ENCODE data around the gene E2F3. TPM values are rescaled to one million over a fixed set of nuclear protein-coding genes. Genes with fewer than 3 reads are reported as not detected.
"Not testable (repeated sequence)": the region's sequence is repeated elsewhere in the genome, so short reads cannot be mapped to it uniquely, and the experiment has no call there.

E2F3 gene
- total and polyA plus RNA-seq, 5 donors: 3.9 to 10.1 (median 7.0) TPM

GRCh38 chr6:20487669-20488375 lies 86.1 kb downstream of the E2F3 start:
- 91% methylated on average over 6 of the region's 6 CpGs for WGBS
- Histone ChIP-seq H3K27me3 (ENCODE audit: control insufficient read depth, insufficient read depth) (no peaks in the 10 kb centered on the region), H3K9me3 (ENCODE audit: control insufficient read depth, low read length) (no peaks in the 10 kb centered on the region), H3K27ac (ENCODE audit: low read length) (no peak overlapping the region), H3K4me1 (ENCODE audit: control insufficient read depth, insufficient read depth, low read length) (no peaks in the 10 kb centered on the region), H3K4me3 (ENCODE audit: low read length) (no peak overlapping the region)
- DNase-seq (no peak), ATAC-seq (no peak)
- intact Hi-C loops (cut with DNase I): no loop called here

DNA sequence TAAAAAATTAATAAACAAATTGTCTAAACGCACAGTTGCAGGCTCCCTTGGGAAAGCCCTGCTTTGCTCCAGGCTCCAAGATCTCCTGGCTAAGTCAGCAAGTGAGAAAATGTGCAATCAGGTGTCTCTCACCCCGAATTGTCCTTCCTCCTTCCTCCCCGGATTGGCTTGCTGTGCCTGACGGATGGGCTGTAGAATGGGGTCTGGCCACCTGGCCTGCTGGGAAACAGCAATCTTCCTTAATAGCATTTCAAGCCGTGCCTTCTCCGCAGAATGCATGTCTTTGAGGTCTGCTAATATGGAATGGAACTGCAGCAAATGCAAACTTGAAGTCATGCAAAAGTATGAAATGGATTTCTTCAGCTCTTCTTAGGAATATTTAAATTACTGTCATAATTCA lies 88.9 kb downstream of the E2F3 start:
- intact Hi-C loops (cut with DNase I): no loop called here
- H3K9me3 ChIP-seq (ENCODE audit: control insufficient read depth, low read length): no peaks in the 10 kb centered on the region
- no peak overlapping the region for H3K4me3 ChIP-seq (ENCODE audit: low read length)
- no peak overlapping the region for H3K27ac ChIP-seq (ENCODE audit: low read length)
- DNase-seq: no peak
- H3K27me3 ChIP-seq (ENCODE audit: control insufficient read depth, insufficient read depth): no peaks in the 10 kb centered on the region
- H3K4me1 ChIP-seq (ENCODE audit: control insufficient read depth, insufficient read depth, low read length): no peaks in the 10 kb centered on the region
- 95% methylated on average over 6 of the region's 6 CpGs for WGBS
- no peak for ATAC-seq

GRCh38 chr6:20492099-20492498 lies 90.4 kb downstream of the E2F3 start:
- intact Hi-C loops (cut with DNase I): no loop called here
- no peak for ATAC-seq

DNA sequence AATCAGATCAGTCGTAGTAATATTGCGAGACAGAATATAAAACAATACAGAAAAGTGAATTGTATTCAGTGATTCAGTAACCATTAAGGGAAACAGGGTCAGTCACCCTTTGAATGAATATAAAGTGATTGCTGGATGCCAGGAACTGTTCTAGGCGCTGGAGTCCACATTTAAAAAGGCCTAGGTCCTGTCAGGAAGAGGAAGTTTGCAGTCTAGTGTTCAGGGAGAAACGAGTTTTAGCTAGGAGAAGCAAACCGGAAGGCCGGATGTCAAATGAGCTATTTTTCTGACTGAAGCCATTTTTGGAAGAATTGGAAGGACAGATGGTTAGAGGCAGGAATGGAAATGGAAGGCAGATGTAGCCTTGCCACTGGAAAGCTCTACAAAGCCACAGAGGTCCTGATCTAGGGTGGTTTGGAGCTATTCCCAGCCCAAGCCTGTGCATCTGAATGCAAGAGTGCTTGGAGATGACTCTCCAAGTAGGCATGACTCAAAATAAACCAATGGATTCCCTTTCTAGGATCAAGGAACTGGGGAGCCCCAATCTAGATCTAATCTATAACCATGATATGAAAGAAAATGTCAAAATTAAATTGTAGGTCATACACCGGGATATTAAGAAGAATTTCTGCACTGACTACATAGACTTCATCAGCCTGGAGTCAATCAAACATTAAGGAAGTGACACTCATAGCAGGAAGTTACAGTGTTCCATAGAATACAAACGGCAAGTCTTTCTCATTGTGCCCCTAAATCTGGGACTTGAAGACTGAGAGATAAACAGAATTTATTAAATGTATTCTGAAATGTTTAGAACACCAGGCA lies 95.7 kb downstream of the E2F3 start:
- Histone ChIP-seq H3K4me1 (ENCODE audit: control insufficient read depth, insufficient read depth, low read length) (no peaks in the 10 kb centered on the region), H3K9me3 (ENCODE audit: control insufficient read depth, low read length) (no peaks in the 10 kb centered on the region), H3K27ac (ENCODE audit: low read length) (no peak overlapping the region), H3K27me3 (ENCODE audit: control insufficient read depth, insufficient read depth) (no peaks in the 10 kb centered on the region), H3K4me3 (ENCODE audit: low read length) (no peak overlapping the region)
- ATAC-seq (no peak), DNase-seq (no peak)
- intact Hi-C loops (cut with DNase I): no loop called here
- WGBS: 65% methylated on average over 8 of the region's 8 CpGs

More at GRCh38 chr6:20492099-20492498, 90.4 kb downstream of the E2F3 start:
- 94% methylated on average over 2 of the region's 2 CpGs for WGBS
- H3K9me3 ChIP-seq (ENCODE audit: control insufficient read depth, low read length): no peaks in the 10 kb centered on the region
- no peak overlapping the region for H3K27ac ChIP-seq (ENCODE audit: low read length)
- DNase-seq: no peak
- no peaks in the 10 kb centered on the region for H3K27me3 ChIP-seq (ENCODE audit: control insufficient read depth, insufficient read depth)
- no peak overlapping the region for H3K4me3 ChIP-seq (ENCODE audit: low read length)
- no peaks in the 10 kb centered on the region for H3K4me1 ChIP-seq (ENCODE audit: control insufficient read depth, insufficient read depth, low read length)

- no peak overlapping the region for H3K4me3 ChIP-seq (ENCODE audit: low read length)
- 80% methylated on average over 2 of the region's 2 CpGs for WGBS
- intact Hi-C loops (cut with DNase I): no loop called here
- DNase-seq: no peak
- H3K27me3 ChIP-seq (ENCODE audit: control insufficient read depth, insufficient read depth): no peaks in the 10 kb centered on the region
- H3K9me3 ChIP-seq (ENCODE audit: control insufficient read depth, low read length): no peaks in the 10 kb centered on the region
- ATAC-seq: no peak
- H3K4me1 ChIP-seq (ENCODE audit: control insufficient read depth, insufficient read depth, low read length): no peaks in the 10 kb centered on the region
- peak overlapping the region; percentile 19 for H3K27ac ChIP-seq (ENCODE audit: low read length)
Observed at GRCh38 chr6:20498041-20498385, 96.3 kb downstream of the E2F3 start.

DNA sequence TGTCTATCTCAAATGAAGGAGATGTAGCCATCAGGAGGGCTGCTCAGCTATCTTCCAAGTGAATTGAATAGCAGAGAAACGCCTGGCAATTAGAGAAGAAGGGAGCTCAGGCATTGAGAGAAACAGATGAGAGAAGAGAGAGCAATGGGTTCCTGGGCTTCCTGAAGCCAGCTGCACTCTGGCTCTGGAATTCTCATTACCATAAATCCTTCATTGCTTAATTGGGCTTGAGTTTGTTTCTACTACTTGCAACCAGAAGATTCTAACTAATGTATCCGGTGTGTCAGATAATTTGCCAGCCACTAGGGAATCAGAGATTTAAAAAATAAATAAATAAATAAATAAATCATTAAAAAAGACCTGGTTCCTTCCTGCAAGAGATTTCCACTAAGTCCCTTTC lies 107.5 kb downstream of the E2F3 start:
- H3K4me1 ChIP-seq (ENCODE audit: control insufficient read depth, insufficient read depth, low read length): no peaks in the 10 kb centered on the region
- no peak for DNase-seq
- no peaks in the 10 kb centered on the region for H3K9me3 ChIP-seq (ENCODE audit: control insufficient read depth, low read length)
- H3K4me3 ChIP-seq (ENCODE audit: low read length): no peak overlapping the region
- H3K27me3 ChIP-seq (ENCODE audit: control insufficient read depth, insufficient read depth): no peaks in the 10 kb centered on the region
- ATAC-seq: no peak
- intact Hi-C loops (cut with DNase I): no loop called here
- 62% methylated on average over 2 of the region's 2 CpGs for WGBS
- no peak overlapping the region for H3K27ac ChIP-seq (ENCODE audit: low read length)

- 76% methylated on average over 2 of the region's 2 CpGs for WGBS
- intact Hi-C loops (cut with DNase I): no loop called here
- Histone ChIP-seq H3K27ac (ENCODE audit: low read length) (no peak overlapping the region), H3K9me3 (ENCODE audit: control insufficient read depth, low read length) (no peaks in the 10 kb centered on the region), H3K27me3 (ENCODE audit: control insufficient read depth, insufficient read depth) (no peaks in the 10 kb centered on the region), H3K4me3 (ENCODE audit: low read length) (no peak overlapping the region), H3K4me1 (ENCODE audit: control insufficient read depth, insufficient read depth, low read length) (no peaks in the 10 kb centered on the region)
- no peak for DNase-seq
- no peak for ATAC-seq
Observed at GRCh38 chr6:20511852-20512251, 110.2 kb downstream of the E2F3 start.

- not testable (repeated sequence) for H3K4me3 ChIP-seq (ENCODE audit: low read length); ATAC-seq; H3K4me1 ChIP-seq (ENCODE audit: control insufficient read depth, insufficient read depth, low read length); H3K27me3 ChIP-seq (ENCODE audit: control insufficient read depth, insufficient read depth); DNase-seq; H3K27ac ChIP-seq (ENCODE audit: low read length); H3K9me3 ChIP-seq (ENCODE audit: control insufficient read depth, low read length)
- WGBS: 77% methylated on average over 3 of the region's 3 CpGs
- intact Hi-C loops (cut with DNase I): loop anchor here in 3 of 4 donors (2.0 to 10.0 kb wide), 5 partner anchors 110 to 438 kb away; no protein-coding TSS in a partner anchor
Observed at GRCh38 chr6:20525208-20525607, 123.5 kb downstream of the E2F3 start.

GRCh38 chr6:20529086-20529448 lies 127.4 kb downstream of the E2F3 start:
- H3K27ac ChIP-seq (ENCODE audit: low read length); H3K27me3 ChIP-seq (ENCODE audit: control insufficient read depth, insufficient read depth); DNase-seq; H3K4me1 ChIP-seq (ENCODE audit: control insufficient read depth, insufficient read depth, low read length); H3K4me3 ChIP-seq (ENCODE audit: low read length); H3K9me3 ChIP-seq (ENCODE audit: control insufficient read depth, low read length): not testable (repeated sequence)
- 31% methylated on average over 5 of the region's 5 CpGs for WGBS
- ATAC-seq: peak; percentile 62 to 63
- intact Hi-C loops (cut with DNase I): loop anchor here (2.0 to 10.0 kb wide), 6 partner anchors 114 to 442 kb away; no protein-coding TSS in a partner anchor

- no peaks in the 10 kb centered on the region for H3K9me3 ChIP-seq (ENCODE audit: control insufficient read depth, low read length)
- intact Hi-C loops (cut with DNase I): loop anchor here in 2 of 4 donors (5.0 to 10.0 kb wide), 2 partner anchors 131 to 438 kb away; partner anchors contain the start of gene E2F3 (in 1 of the 2)
- no peak for DNase-seq
- H3K4me3 ChIP-seq (ENCODE audit: low read length): no peak overlapping the region
- H3K27ac ChIP-seq (ENCODE audit: low read length): no peak overlapping the region
- no peaks in the 10 kb centered on the region for H3K27me3 ChIP-seq (ENCODE audit: control insufficient read depth, insufficient read depth)
- H3K4me1 ChIP-seq (ENCODE audit: control insufficient read depth, insufficient read depth, low read length): no peaks in the 10 kb centered on the region
- no peak for ATAC-seq
- WGBS: 97% methylated on average over 1 of the region's 1 CpG
Observed at GRCh38 chr6:20532881-20533280, 131.2 kb downstream of the E2F3 start.

DNA sequence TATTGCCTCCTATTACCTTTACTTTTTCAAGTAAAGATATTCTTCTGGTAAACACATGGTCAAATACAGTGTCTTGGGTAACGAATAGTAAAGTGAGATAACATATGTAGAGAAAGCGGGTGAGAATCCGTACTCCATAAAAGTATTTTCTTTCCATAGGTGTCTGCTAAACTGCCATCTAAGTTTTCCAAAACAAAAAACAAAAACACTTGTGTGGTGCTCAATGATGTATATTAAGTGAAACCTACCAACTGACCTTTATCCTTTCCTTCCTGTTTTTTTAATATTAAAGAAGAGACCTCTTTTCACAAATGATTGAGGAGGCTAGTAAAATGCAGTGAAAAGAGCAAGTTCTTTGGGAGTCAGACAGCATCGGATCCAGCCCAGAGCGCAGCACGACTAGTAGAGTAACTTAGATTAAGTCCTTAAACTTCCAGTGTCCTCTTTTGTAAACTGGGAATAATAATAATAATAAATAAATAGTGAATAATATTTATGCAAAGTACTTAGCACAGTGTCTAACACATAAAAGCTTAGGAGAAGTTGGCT lies 132.1 kb downstream of the E2F3 start:
- Histone ChIP-seq H3K9me3 (ENCODE audit: control insufficient read depth, low read length) (no peaks in the 10 kb centered on the region), H3K4me1 (ENCODE audit: control insufficient read depth, insufficient read depth, low read length) (no peaks in the 10 kb centered on the region), H3K27ac (ENCODE audit: low read length) (no peak overlapping the region), H3K4me3 (ENCODE audit: low read length) (peak overlapping the region; percentile 95), H3K27me3 (ENCODE audit: control insufficient read depth, insufficient read depth) (no peaks in the 10 kb centered on the region)
- intact Hi-C loops (cut with DNase I): loop anchor here in 2 of 4 donors (5.0 to 10.0 kb wide), 2 partner anchors 132 to 439 kb away; partner anchors contain the start of gene E2F3 (in 1 of the 2)
- WGBS: 47% methylated on average over 6 of the region's 6 CpGs
- no peak for DNase-seq
- ATAC-seq: no peak

All from right cardiac atrium (tissue), 5 donors.